Suppressor macrophage treated with lipopolysaccharide for 1 hour (primary cell): Measurements from ENCODE around the gene PAX6.
"Not testable (repeated sequence)": the region's sequence is repeated elsewhere in the genome, so short reads cannot be mapped to it uniquely, and the experiment has no call there.

Experiments
- DNase-seq, 3 donors: peaks; one replicate each; pipeline ENCODE4 v3.0.0-alpha.2; 2020 to 2022

Gene PAX6

GRCh38 chr11:31763296-31763695 is 47.8 kb downstream of the PAX6 start:
- DNase-seq: no peak

- DNase-seq: no peak
These were observed 49.5 kb downstream of the PAX6 start for GRCh38 chr11:31761636-31762035.

GRCh38 chr11:31757260-31757835 is 53.8 kb downstream of the PAX6 start:
- DNase-seq: no peak

- DNase-seq: no peak
These were observed 63.5 kb downstream of the PAX6 start for GRCh38 chr11:31747581-31747980.

GRCh38 chr11:31740731-31741368 is 70.3 kb downstream of the PAX6 start:
- not testable (repeated sequence) for DNase-seq

- no peak for DNase-seq
These were observed 71.0 kb downstream of the PAX6 start for GRCh38 chr11:31740131-31740530.
